CMK (cell line): ENCODE measurements around the gene RRAGD.

Experiments used
- DNase-seq: peaks from one replicate; pipeline ENCODE4 v3.0.0-alpha.2; 2010; ENCODE audit warnings: low read depth

RRAGD gene, protein sequence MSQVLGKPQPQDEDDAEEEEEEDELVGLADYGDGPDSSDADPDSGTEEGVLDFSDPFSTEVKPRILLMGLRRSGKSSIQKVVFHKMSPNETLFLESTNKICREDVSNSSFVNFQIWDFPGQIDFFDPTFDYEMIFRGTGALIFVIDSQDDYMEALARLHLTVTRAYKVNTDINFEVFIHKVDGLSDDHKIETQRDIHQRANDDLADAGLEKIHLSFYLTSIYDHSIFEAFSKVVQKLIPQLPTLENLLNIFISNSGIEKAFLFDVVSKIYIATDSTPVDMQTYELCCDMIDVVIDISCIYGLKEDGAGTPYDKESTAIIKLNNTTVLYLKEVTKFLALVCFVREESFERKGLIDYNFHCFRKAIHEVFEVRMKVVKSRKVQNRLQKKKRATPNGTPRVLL

DNA sequence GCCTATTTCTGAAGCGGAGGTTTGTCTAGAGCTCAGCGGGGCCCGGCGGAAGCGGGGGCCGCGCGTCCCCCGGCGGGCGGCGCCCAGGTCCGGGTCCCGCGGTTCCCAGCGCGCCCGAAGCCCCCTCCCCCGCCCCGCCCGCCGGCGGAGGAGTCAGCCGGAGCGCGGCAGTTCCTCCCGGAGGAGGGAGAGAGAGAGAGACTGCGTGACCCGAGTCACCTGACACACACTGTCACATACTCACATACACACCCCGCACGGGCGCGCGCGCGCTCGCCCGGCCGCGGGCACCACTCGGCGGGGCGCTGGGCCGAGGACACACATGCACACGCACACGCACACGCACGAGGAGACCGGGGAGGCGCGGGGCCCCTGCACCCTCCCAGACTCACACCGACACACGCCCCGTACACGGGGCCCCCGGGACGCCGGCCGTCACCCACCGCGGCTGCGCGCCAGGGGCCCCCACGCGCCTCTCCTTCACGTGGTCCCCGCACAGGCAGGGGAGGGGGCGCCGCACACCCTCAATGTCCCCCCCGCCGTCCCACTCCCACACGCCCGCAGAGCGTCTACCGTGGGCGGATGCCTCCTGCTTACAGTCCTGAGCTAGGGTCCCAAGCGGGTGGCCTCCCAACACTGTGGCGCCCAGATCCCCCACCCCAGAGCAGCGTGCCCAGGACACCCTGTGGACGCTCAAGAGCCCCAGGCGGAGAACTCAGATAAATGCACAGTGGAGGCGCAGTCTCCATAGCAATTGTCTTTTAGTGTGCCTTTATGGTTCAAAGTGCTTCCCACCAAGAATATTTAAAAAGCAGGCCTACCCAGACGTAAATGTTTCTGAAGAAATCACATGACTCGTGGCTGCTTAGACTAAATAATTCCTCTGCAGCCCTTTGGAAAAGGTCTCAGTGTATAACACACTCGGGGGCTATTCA lies at the start of gene RRAGD:
TSS of gene RRAGD (minus strand) at position 203 of the 935 bp plus-strand sequence. CDS start 280 bp downstream, outside the sequence.
- DNase-seq: peak; percentile 22

DNA sequence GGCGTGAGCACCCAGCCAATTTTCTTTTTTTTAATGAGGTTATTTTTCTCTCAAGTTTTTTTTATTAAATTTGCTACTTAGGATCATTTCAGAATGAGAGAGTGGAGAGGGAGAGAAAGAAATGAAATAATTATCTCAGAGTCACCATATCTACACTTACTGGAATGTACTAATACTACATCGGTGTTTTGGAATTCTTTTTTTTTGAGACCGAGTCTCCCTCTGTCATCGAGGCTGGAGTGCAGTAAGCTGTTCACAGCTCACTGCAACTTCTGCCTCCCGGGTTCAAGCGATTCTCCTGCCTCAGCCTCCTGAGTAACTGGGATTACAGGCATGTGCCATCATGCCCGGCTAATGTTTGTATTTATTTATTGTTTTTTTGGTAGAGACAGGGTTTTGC lies 48.6 kb upstream of the RRAGD start:
- no peak for DNase-seq

DNA sequence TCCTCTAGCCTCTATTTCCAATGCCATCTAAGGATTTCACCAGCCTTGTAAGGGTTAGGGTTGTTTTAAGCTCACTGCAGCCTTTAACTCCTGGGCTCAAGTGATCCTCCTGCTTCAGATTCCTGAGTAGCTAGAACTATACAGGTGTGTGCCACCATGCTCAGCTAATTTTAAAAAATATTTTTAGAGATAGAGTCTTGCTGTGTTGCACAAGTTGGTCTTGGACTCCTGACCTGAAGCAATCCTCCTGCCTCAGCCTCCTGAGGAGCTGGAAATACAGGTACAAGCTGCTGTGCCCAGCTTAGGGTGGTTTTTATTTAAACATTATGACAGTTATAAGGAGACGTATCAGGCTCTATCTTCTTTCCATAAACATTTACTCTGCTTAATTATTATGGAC lies 47.4 kb upstream of the RRAGD start:
- DNase-seq: no peak

GRCh38 chr6:89458704-89459103 lies 46.6 kb upstream of the RRAGD start:
- DNase-seq: no peak

DNA sequence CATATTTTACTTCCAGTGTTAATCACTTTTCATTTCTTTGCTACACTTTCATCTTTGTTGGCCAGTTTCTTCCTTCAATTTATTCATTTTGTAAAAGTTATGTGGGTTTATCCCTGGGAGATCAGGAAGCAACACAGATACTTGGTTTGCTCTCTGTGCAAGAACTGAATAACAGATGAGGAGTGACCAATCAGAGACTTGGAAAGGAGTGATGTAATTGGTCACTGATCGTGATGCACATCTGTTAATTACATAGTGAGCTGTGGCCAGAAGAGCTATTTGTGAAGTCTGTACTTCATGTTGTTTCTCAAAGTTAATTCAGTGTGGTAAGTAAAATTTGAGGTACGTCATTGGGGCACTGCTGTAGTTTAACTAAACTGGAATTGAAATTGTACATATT lies 42.2 kb upstream of the RRAGD start:
- no peak for DNase-seq

- DNase-seq: no peak
Observed at GRCh38 chr6:89452281-89452680, 40.2 kb upstream of the RRAGD start.

- no peak for DNase-seq
Observed at GRCh38 chr6:89449193-89449592, 37.1 kb upstream of the RRAGD start.

- no peak for DNase-seq
Observed at GRCh38 chr6:89443658-89444057, 31.6 kb upstream of the RRAGD start.

DNA sequence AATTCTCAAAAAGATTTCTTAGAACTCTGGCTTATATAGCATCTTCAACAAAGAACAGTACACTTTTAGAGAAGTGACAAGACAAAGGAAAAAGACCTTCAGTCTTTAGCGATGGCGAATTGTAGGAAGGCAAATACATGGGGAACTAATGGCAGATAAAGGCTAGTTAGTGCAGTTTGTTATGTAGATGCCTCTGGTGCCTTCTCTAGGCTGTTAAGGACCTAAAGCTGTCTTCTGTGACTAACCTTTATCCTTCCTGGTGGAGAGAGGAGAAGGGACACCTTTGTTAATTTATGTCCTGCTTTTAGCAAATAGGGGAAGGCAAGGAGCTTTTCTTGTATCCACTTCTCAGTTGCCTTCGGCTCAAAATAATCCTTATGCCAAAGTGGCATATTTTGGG lies 28.1 kb upstream of the RRAGD start:
- no peak for DNase-seq

DNA sequence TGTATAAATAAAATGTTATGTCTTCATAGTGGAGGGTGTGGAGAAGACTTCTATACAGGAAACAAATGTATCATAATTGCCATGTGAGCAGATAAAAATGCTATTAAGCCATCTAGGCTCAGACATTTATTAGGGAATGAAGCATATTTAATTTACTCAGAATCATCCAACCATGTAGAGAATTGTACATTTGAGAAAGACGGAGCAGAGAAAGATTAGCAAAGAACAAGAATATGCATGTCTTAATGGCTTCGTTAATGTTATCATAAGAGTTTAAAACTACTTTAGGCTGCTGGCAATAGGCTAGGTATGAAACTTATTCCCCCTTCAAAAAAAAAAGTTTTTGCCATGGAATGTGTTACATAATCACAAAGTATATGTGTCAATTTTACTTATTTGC lies 26.9 kb upstream of the RRAGD start:
- DNase-seq: no peak

DNA sequence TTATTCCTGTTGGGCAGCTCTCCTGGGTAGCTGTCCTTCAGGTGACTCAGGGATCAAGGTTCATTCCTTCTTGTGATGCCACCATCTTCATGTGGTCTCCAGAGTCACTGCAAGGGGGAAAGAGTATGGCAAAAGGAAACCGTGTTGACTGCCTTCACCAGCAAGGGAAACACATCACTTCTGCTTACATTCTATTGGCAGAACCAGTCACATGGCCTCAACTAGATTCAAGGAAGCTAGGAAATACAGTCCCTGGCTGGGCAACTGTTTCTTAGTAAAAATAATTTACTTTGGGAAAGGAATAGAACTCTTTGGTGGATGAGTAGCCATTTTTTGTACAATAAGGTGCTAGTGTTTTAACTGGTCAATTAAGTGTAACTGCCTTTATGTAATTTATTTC lies 26.2 kb upstream of the RRAGD start:
- DNase-seq: no peak

GRCh38 chr6:89436226-89436625 lies 24.2 kb upstream of the RRAGD start:
- no peak for DNase-seq

GRCh38 chr6:89434954-89435353 lies 22.9 kb upstream of the RRAGD start:
- no peak for DNase-seq

GRCh38 chr6:89434150-89434499 lies 22.1 kb upstream of the RRAGD start:
- DNase-seq: no peak

GRCh38 chr6:89433252-89434149 lies 21.4 kb upstream of the RRAGD start:
- peak; percentile 32 for DNase-seq

DNA sequence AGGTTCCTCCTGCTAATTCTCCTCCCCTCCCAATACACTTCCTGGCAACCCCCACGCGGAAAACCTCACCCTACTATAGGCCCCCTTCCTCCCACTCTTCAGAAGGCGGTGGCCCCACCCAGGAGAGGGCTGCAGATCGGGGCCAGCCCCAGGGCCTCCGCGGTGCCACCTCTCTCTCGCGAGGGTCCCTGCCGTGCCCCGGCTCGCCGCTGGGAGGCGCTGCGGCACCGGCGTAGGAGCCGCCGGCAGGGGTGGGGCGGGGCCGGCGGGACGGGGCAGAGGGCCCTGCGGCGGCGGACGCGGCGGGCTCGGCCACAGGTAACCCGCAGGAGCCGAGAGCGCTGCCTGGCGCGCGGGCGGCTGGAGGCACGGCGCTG lies 20.8 kb upstream of the RRAGD start, which contains the start of gene ANKRD6:
TSS of gene ANKRD6 (plus strand) at position 278 of the 377 bp plus-strand sequence. CDS start 133,825 bp downstream, outside the sequence.
- peak; percentile 46 for DNase-seq

DNA sequence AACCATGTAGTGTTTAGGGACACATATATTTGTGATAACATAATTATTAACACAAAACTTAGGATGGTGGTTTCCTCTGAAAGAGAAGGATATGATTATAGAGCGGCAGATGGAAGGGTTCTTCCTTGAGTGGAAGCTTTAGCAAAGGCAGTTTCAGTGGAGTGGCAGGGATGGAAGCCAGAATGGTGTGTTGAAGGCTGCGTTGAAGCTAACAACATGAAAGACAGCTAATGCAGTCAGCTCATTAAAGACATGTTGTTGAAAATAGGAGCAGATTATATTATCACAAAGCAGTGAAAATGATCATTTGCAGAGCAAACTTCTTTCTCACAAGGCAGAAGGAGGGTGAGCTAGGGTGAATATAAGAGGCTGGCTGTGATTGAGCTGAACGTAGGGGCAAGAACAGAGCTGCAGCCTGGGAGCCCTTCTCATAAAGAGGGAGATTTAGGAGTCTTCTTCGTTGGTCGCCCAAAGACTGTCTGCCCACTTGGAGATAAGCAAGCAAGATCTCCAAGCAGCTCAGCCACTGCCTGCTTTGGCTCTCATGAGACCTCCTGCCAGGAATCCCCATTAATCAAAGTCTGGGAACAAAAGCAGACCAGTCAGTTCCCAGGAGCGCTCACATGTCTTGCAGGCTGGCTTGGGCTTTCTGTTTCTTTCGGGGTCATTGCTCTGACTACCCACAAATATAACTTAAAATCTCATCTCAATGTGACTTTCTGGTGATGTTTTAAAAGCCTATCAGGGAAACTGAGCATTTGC lies 18.3 kb upstream of the RRAGD start:
- DNase-seq: no peak

GRCh38 chr6:89416796-89417195 lies 4.7 kb upstream of the RRAGD start:
- no peak for DNase-seq

- DNase-seq: no peak
Observed at GRCh38 chr6:89415185-89415584, 3.1 kb upstream of the RRAGD start.

- no peak for DNase-seq
Observed at GRCh38 chr6:89414215-89414614, 2.1 kb upstream of the RRAGD start.

DNA sequence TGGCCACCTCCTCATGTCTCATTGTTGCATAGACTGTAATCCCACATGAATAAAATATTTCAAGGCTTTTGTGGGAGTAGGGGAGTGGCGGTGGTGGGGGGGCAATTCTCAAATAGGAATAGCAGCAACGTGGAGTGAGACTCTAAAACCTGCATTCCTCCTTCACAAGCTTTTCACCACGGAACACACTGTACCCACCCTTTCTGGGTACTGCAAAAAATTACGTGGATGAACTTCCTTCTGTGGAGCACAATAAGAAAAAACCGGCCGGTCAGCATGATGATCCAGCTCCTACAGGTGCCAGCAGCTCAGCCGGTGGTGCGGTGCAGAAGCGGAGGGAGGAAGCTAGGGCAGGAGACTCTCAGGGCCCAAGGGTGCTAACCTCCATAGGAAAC lies 930 bp upstream of the RRAGD start:
- DNase-seq: no peak
